GM21423 (cell line): ENCODE data around the gene FICD.
A peak's percentile ranks its signal among the peaks of the same experiment; 100 is the strongest.
"Not testable (repeated sequence)": the region's sequence is repeated elsewhere in the genome, so short reads cannot be mapped to it uniquely, and the experiment has no call there.

Experiments used
- ATAC-seq: cut with Tn5 transposase; IDR thresholded peaks from one replicate; pipeline ENCODE4 v1.9.1; 2021; ENCODE audit warnings: mild to moderate bottlenecking, moderate library complexity; ENCODE audit not compliant: unreplicated experiment

Gene FICD

DNA sequence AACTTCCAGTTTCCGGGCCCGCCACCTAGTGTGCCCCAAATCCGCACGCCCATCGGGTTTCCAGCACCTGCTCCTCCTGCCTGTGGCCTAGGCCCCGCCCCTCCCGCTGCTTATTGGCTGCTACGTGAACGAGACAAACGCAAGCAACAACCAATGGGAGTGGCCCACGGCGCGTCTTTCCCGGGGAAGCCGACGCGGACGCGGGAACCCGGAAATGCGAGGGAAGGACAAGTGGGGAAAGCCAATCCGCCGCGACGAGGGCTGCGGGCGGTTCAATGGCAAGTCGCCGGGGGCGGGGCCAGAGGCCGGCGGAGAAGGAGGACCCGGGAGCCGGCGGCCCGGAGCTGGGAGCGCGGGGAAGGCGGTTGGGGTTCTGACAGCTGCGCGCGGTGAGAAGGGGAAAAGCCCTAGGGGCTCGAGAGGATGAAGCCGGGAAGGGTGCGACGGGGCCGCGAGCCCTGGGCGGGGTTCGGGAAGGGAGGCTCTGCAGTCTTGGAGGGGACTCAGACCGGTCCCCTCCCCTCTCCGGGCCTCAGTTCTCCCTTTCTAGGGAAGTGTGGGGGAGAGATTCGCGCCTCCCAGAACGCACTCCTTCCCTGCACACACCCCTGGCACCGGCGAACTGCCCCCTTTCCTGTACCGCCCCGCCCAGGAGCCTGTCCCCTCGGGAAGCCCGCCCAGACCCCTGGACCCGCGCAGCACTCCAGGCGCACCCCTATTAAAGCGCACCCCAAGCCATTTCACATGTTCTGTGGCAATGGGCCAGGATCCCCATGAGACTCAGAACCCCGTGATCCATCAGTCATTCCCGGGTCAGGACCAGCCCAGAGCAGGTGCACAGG lies at the start of gene FICD:
TSS of gene FICD (plus strand) at position 305 of the 842 bp plus-strand sequence. CDS start 1,696 bp downstream, outside the sequence.
- ATAC-seq = peak; percentile 84

DNA sequence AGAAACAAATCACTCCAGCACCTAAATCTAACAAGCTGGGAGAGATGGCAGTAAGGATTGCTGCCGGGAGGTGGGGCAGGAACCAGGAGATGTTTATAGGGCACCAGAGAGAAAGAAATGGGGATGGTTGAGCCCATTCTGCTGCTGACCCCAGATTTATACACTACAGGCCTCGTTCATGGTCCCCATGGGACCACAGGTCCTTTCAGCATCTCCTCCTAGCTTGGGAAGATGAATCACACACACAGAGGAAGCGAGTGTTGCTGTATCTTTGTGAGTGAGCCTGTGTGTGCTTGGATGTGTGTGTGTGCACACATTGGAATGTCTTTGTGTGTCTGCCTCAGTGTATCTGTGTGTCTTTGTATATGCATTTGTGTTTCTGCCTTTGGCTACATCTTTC lies 49.7 kb upstream of the FICD start:
- ATAC-seq = no peak

DNA sequence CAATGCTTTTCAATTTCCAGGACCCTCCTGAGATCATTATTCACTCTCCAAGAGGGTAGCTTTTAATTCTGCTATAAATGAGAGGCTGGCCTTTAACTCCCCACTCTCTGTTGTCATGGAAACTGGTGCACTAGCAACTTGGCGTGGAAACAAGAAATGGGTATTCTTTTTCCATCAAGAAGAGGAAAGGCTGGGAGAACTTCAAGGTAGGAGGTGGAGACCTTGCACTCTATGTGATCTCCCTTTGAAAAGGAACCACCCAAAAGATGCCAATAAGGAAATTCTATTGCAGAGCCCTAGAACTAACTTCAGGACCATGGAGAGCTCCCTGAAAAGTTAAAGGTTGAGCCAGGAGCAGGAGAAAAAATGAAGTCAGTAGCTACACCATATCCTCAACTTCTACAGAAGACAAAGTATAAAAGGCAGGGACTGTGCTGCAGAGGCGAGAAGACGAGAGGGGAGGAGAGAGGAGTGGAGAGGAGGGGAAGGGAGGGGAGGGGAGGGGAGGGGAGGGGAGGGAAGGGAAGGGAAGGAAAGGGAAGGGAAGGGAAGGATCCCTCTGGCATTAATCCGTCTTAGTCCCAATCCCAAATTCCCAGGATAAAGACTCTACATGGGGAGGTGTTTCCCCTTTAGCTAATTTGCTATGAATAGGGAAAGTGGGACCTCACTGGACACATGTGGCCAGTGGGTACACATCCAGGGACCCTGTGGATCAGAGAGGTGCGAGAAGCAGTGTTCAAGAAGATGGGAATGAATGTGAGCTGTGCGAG lies 46.7 kb upstream of the FICD start:
- ATAC-seq = no peak

DNA sequence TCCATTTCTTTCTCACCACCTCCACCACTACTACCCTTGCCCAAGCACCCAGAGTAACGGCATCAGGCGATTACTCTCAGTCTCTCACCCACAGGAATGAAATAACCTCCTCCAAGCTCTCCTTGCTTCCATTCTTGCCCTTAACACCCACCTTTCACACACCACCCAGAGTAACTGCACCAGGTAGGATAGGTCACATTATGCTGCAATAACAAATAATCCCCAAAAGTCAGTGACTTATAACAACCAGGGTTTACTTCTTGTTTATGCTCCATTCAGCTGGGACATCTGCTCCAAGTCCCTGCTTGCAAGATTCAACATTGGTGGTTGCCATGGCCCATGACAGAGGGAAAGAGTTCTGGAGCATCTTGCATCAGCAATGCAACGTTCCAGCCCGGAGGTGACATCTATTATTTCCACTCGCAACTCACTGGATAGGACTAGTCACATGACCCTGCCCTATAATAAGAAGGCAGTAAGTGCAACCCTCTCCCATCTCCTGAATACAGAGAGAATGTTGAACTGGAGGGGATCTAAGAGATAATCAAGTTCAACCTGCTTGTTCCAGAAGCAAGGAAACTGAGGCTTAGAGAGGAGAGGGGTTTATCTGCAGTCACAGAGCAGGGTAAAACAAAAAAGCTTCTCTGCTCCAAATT lies 41.5 kb upstream of the FICD start:
- no peak for ATAC-seq

DNA sequence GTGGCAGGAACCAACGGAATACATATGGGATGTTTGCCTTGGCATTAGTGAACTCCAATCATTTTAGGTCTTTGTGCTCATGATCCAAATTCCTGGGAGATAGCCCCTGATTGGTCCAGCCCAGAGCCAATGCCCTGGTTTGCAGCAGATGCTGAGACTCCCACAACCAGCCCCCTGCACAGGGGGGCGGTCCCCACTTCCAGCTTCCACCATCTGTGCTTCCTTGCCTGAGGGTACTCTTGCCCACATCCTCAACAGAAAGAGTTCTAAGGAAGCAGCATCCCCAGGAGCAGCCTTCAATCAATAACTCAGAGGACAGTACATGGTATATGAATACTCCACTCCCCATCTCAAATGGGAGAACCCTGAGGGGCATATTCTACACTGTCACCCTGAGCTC lies 39.7 kb upstream of the FICD start:
- ATAC-seq = no peak

DNA sequence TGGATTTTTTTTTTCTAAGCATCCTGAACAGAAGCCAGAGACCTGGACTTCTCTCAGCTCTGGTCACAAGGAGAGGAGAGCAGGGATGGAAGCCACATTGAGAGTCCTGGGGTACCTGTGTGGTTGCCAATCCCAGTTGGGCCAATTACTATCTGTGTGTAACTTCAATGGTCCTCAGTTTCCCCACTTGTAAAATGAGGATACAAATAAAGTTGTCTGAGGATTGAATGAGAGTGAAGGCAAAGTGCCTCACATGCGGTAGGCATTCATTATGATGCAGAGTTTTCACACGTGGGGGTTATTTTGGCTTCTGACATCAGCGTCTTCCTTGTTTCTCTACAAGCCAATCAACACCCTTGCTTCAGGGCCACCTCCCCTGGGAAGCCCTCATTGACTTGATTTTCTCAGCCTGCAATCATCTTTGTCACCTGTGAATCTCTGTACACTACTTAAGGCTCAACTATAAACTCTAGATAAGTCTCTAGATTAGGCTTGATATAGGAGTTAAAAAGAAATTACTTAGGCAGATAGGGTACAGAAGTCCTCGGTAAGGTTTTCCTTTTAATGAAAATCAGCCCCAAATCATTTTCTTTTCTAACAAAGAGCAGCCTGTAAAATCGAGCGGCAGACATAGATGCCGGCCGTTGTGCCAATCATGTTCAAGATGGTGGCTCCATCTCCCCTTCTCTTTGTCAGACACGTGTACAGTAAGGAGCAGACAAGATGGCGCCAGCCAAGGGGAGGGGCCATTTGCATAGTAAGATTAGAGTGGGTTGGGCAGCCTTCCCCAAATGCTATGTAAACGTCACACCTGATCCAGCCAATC lies 37.8 kb upstream of the FICD start:
- no peak for ATAC-seq

DNA sequence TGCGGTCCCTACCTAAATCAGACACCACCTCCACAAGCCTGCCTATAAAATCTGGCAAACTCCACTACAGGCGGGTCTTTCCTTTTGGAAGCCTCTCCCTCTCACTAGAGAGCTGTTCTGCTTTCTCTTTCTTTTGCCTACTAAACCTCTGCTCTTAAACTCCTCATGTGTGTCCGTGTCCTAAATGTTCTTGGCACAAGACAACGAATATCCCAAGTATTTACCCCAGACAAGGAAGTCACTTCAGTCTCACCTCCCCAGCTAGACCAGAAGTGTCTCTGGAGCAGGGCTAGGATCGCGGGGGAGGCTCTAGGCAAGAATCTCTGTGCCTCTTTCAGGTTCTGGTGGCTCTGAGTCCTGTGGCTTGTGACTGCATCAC lies 37.2 kb upstream of the FICD start:
- ATAC-seq = no peak

DNA sequence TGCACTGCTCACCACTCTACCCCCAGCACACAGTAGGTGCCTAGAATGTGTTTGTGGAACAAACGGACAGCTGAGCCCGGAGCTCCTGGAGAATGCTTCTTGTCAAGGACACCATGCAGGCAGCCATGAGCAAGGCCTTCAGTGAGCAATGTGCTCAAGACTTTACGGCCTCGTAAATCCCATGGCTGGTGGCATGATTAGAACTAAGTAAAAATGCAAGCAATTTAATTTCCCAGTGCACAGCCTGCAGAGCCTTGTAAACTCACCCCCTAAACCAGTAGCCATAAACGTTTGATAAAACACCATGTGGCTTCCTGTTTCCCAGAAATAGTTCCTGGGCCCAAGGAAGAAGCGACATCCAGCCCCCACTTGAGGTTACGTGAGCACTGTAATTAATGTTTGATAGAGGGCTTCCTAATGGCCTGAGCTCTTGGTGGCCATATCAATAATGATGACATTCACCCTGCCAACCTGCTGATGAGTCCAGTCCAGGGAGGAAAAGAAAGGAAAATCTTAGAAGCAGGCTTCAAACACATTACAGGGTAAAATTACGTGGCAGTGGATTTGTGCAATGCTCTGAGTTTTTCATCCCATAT lies 36.4 kb upstream of the FICD start:
- no peak for ATAC-seq

DNA sequence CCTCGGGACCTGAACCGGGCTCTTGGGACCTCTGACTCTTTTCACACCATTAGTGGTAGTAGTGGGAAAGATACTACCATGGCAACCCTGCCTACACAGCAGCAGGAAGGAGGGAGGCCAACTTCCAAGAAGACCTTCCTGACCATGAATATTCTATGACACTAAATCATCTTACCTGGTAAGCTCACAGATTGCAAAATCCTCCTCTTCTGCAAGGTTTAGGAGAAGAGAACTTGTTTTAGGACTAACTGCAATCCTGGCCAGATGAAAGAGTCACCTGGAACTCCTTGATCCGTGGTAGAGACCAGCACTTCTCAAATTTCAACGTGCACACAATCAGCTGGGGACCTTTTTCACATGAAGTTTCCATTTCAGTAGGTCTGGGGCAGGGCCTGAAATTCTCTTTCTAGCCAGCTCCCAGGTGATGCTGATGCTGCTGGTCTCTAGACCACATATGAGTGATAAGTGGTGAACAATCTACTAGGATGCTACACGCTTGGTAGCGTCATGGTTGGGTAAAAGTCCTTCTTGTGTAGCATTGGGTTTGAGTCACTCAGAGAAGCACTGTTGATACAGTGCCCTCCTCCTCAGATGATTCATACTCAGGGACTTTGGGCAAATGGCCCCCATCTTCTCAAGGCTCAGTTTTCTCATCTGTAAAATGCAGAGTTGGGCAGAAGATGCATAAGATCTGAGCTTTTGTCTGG lies 35.6 kb upstream of the FICD start:
- ATAC-seq = no peak

DNA sequence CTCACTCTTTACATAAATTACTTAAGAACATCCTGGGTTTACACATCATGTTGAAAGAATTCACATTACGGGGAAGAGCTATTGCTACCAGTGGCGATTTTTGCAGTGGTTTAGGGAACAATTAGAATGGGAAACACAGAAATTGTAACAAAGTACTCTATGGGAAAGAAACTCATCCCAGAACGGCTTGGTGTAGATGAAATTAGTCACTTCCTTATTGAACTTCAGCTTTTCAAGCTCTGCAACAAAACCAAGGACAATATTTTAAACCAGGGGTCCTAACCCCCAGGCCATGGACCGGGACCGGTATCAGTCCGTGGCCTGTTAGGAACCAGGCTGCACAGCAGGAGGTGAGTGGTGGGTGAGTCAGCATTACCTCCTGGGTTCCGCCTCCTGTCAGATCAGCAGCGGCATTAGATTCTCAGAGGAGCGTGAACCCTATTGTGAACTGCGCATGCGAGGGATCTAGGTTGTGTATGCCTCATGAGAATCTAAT lies 32.3 kb upstream of the FICD start:
- no peak for ATAC-seq

DNA sequence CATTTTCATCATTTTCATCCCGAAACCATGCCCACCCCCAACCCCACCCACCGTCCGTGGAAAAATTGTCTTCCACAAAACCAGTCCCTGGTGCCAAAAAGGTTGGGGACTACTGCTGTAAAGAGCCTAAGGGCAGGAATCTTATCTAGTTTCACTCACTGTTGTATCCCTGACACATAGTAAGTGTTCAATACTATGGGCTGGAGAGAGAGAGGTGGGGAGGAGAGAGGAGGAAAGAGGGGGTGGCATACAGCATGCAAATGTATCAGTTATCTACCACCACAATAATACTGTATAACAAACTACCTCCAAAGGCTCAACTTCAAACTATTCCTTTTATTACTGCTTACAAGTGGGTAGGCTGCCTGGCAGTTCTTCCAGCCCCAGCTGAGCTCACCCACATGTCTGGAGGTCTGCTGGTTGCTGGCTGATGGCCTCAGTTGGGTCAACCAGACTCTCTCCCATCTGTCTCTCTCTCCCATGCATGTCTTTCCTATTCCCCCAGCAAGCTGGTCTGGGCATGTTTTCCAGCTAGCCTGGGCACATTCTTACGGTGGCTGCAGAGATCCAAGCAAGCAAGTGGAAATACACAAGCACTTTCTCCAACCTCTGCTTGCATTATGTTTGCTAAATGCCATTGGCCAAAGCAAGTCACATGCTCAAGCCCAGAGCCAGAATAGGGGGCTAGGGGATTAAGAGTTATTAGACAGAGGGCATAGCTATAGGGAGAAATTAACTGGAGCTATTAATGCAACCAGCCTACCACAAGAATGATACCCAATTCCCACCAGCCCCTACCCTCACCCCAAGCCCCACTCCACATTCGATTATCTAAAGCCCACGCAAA lies 31.6 kb upstream of the FICD start:
- no peak for ATAC-seq

DNA sequence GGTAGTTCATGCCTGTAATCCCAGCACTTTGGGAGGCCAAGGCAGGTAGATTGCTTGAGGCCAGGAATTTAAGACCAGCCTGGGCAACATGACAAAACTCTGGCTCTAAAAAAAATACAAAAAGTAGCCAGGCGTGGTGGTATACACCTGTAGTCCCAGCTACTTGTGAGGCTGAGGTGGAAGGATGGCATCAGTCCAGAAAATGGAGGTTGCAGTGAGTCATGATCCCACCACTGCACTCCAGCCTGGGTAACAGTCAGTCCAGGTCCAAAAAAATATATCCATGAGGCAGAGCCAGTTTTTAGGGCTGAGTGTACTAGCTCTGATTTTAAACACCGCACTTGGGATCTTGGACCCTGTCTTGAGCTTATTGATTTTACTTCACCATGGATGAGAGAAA lies 30.6 kb upstream of the FICD start:
- no peak for ATAC-seq

DNA sequence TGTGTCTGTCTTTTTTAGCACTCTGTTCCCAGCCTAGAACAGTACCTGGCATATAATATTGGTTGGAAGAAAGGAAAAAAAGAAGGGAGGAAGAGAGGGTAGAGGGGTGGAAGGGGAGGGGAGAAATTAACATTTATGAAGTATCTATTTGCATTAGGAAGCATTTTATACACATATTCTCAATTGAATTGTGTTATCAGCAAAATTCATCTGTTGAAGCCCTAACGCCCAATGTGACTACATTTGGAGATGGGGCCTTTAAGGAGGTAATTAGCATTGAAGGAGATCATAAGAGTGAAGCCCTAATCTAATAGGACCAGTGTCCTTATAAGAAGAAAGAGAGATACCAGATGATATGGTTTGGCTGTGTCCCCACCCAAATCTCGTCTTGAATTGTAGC lies 30.2 kb upstream of the FICD start:
- ATAC-seq = no peak

DNA sequence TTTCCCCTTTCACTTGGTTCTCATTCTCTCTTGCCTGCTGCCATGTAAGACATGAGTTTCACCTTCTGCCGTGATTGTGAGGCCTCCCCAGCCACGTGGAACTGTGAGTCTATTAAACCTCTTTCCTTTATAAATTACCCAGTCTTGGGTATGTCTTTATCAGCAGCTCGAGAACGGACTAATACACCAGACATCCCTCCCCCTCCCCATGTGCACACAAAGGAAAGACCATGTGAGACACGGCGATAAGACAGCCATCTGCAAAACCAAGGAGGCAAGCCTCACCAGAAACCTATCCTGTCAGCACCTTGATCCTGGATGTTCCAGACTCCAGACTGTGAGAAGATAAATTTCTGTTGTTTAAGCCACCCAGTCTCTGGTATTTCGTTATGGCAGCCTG lies 29.7 kb upstream of the FICD start:
- ATAC-seq = not testable (repeated sequence)

DNA sequence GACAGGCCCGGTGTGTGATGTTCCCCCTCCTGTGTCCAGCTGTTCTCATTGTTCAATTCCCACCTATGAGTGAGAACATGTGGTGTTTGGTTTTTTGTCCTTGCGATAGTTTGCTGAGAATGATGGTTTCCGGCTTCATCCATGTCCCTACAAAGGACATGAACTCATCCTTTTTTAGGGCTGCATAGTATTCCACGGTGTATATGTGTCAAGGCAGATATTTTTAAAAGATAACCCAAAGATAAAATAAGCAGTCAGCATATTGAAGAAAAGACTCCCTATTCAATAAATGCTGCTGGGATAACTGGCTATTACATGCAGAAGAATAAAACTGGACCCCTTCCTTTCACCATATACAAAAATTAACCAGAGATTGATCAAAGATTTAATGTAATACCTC lies 28.0 kb upstream of the FICD start:
- not testable (repeated sequence) for ATAC-seq

DNA sequence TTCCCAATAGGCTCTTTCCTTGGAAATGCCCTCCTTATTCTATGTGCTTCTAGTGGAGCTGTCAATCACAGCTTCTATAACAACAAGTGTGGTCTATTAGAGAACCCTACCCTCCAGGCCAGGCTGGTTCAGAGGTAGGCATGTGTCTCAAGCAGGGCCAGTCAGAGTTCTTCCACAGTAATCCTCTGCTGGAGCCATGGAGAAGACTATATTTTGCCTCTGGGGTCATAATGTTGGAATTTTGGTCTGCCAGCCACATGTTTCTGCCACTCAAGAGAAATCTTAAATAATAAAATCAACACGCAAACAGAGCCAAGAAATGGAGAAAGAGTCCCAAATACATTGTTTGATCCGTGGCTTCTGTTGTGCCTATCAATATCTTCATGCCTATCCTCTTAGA lies 23.8 kb upstream of the FICD start:
- ATAC-seq = no peak

DNA sequence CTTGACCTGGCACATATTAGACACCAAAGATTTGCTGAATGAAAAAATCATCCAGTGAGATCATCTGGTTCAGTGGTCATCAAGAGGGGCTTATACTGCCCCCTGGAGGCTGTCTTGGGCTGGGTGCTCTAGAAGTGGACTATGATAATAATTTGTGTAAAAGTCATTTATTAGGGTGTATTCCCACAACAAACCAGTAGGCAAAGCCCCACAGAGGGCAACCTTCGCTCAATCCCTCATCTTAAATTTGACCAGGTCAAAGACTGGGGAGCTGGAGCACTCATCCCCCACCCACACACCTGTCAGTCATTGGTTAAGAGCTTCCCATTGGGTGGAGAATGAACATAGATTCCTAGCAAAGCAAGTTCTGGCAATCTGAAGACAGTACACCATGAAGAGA lies 20.0 kb upstream of the FICD start:
- ATAC-seq = no peak

DNA sequence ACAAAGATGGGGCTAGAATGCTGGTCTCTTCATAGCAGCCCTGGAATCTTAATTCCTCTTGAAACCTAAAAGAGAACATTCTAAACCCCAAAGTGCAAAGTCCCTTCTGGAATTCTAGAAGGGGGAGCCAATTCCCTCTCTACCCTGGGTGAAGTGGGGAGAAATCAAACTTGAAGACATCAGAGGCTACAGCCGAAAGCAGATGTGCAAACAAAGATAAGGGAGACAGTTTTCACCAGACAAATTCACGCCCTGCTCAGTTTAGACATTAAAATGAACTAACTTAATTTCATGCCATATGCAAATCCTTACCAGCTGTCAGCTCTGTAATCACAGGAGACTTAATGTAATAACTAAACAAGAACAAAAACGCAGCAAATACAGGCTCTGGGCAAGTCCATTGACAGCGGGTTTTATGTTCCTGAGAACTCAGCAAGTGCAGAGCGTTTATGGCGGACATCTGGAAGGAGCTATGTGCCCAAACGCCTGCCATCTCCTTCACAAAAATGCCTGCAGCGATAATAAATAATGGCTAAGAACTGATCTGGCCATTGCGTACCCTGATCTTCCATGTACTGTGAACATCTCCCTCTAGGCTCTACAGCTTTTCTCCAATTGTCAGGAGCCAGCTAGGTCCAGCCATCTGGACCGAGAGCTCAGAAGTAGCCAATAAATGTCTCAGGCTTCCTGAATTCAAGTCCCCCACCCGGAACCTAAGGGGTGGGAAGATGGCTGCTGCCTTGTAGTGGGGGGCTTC lies 19.1 kb upstream of the FICD start:
- ATAC-seq = no peak
